GM10266 (cell line): Measurements from ENCODE around the gene ADAT3.
"Not testable (repeated sequence)": the region's sequence is repeated elsewhere in the genome, so short reads cannot be mapped to it uniquely, and the experiment has no call there.

Experiments used
- DNase-seq: peaks from one replicate; pipeline ENCODE4 v3.0.0; 2012; ENCODE audit errors: extremely low spot score
- CTCF ChIP-seq: IDR thresholded peaks from 2 replicates; pipeline ENCODE4 v1.5.1; 2012; ENCODE audit warnings: mild to moderate bottlenecking, low read depth; ENCODE audit not compliant: control insufficient read depth, insufficient read depth; ENCODE audit errors: missing control alignments

Gene ADAT3

GRCh38 chr19:1868971-1869370, 36.2 kb upstream of the ADAT3 start:
- no peak for TF ChIP-seq CTCF

GRCh38 chr19:1871140-1871597, 34.0 kb upstream of the ADAT3 start:
- no peak for DNase-seq
- TF ChIP-seq CTCF = no peak

More at GRCh38 chr19:1868971-1869370, 36.2 kb upstream of the ADAT3 start:
- no peak for DNase-seq

- DNase-seq = no peak
- TF ChIP-seq CTCF = no peak
Observed at GRCh38 chr19:1871630-1872029, 33.6 kb upstream of the ADAT3 start.

GRCh38 chr19:1872807-1873523, 32.2 kb upstream of the ADAT3 start:
- no peak for TF ChIP-seq CTCF
- DNase-seq = no peak

GRCh38 chr19:1873524-1874473, 31.4 kb upstream of the ADAT3 start:
- TF ChIP-seq CTCF = no peak
- DNase-seq = no peak

GRCh38 chr19:1874554-1875185, 30.5 kb upstream of the ADAT3 start:
- TF ChIP-seq CTCF = no peak
- peak; percentile 36 for DNase-seq

GRCh38 chr19:1875265-1875645, 29.9 kb upstream of the ADAT3 start:
- not testable (repeated sequence) for DNase-seq
